Panc1 (cell line): ENCODE measurements around the gene FXYD7.

ENCODE experiments used
- POLR2AphosphoS5 ChIP-seq: IDR thresholded peaks from 2 replicates; pipeline ENCODE4 v1.6.1; 2012; ENCODE audit warnings: mild to moderate bottlenecking, low read depth, low read length, moderate library complexity
- SIN3A ChIP-seq: IDR thresholded peaks from 2 replicates; pipeline ENCODE4 v1.6.1; 2012; ENCODE audit warnings: low read depth, mild to moderate bottlenecking, low read length, moderate library complexity, borderline replicate concordance; ENCODE audit not compliant: insufficient read depth
- TF ChIP-seq, protein P1 (sequence below), 2 experiments: IDR thresholded peaks; 2 replicates each; pipeline ENCODE4 v1.6.1; 2011 to 2012; ENCODE audit warnings: low read depth in 2 of 2, control low read depth in 1 of 2, low read length in 1 of 2, mild to moderate bottlenecking in 1 of 2, moderate library complexity in 1 of 2; ENCODE audit not compliant: insufficient read depth in 1 of 2
- TF ChIP-seq, protein P2 (sequence below): fragments of 450-650 bp; IDR thresholded peaks from 2 replicates; pipeline ENCODE4 v1.5.1; 2017; ENCODE audit warnings: mild to moderate bottlenecking

GRCh38 chr19:35100588-35101533 is 42.2 kb upstream of the FXYD7 start:
- TF ChIP-seq, protein P1, sequence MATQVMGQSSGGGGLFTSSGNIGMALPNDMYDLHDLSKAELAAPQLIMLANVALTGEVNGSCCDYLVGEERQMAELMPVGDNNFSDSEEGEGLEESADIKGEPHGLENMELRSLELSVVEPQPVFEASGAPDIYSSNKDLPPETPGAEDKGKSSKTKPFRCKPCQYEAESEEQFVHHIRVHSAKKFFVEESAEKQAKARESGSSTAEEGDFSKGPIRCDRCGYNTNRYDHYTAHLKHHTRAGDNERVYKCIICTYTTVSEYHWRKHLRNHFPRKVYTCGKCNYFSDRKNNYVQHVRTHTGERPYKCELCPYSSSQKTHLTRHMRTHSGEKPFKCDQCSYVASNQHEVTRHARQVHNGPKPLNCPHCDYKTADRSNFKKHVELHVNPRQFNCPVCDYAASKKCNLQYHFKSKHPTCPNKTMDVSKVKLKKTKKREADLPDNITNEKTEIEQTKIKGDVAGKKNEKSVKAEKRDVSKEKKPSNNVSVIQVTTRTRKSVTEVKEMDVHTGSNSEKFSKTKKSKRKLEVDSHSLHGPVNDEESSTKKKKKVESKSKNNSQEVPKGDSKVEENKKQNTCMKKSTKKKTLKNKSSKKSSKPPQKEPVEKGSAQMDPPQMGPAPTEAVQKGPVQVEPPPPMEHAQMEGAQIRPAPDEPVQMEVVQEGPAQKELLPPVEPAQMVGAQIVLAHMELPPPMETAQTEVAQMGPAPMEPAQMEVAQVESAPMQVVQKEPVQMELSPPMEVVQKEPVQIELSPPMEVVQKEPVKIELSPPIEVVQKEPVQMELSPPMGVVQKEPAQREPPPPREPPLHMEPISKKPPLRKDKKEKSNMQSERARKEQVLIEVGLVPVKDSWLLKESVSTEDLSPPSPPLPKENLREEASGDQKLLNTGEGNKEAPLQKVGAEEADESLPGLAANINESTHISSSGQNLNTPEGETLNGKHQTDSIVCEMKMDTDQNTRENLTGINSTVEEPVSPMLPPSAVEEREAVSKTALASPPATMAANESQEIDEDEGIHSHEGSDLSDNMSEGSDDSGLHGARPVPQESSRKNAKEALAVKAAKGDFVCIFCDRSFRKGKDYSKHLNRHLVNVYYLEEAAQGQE (IDR thresholded peaks at IDR 0.05; ENCODE audit: insufficient read depth in 1 of 2, low read depth in 2 of 2, low read length in 1 of 2), result no peak
- TF ChIP-seq, protein P2, sequence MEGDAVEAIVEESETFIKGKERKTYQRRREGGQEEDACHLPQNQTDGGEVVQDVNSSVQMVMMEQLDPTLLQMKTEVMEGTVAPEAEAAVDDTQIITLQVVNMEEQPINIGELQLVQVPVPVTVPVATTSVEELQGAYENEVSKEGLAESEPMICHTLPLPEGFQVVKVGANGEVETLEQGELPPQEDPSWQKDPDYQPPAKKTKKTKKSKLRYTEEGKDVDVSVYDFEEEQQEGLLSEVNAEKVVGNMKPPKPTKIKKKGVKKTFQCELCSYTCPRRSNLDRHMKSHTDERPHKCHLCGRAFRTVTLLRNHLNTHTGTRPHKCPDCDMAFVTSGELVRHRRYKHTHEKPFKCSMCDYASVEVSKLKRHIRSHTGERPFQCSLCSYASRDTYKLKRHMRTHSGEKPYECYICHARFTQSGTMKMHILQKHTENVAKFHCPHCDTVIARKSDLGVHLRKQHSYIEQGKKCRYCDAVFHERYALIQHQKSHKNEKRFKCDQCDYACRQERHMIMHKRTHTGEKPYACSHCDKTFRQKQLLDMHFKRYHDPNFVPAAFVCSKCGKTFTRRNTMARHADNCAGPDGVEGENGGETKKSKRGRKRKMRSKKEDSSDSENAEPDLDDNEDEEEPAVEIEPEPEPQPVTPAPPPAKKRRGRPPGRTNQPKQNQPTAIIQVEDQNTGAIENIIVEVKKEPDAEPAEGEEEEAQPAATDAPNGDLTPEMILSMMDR, result no peak
- TF ChIP-seq POLR2AphosphoS5 (no peak), SIN3A (no peak)
